Adrenal gland (tissue), 5 donors: ENCODE data around the gene NPRL2.

ENCODE experiments used
- CTCF ChIP-seq, 6 experiments: fragments of 450-650 bp in 4 of 6; fragments of 200-600 bp in 2 of 6; sonication (generic) in 1 of 6; IDR thresholded peaks; 1 replicate in 5 of 6; 2 replicates in 1 of 6; pipeline versions ENCODE4 v1.5.1 to v1.8.0; 2016 to 2021; ENCODE audit warnings: antibody characterized with exemption in 6 of 6, mild to moderate bottlenecking in 2 of 6, moderate library complexity in 1 of 6
- POLR2A ChIP-seq, 2 donors: fragments of 450-650 bp; IDR thresholded peaks; one replicate each; pipeline ENCODE4 v1.6.1; 2017; ENCODE audit warnings: antibody characterized with exemption in 2 of 2, mild to moderate bottlenecking in 2 of 2, moderate library complexity in 1 of 2
- donor health status: DM: no; HTN: no; CAD: no.

DNA sequence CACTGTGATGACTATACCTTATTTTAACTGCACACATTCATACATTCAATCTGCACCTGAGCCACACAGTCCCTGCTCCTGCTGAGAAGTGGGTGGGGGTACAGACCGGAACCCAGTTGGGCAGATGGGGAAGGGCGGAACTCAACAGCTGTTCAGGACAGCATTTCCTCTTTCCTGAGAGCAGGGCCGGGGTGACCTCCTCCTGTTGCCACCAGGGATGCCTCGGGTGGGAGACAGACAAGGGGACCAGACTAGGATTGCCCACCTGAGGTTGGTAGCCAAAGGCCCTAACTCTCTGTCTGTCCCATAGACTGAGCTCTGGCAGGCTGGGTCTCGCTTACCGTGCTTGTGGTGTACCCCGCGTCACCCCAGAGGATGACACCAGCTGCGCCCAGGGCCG lies 32.0 kb downstream of the NPRL2 start:
- TF ChIP-seq CTCF (IDR thresholded peaks at IDR 0.05) (no peak), POLR2A (IDR thresholded peaks at IDR 0.05) (no peak)
